ENCODE results near the gene WFDC9. TPM values are rescaled to one million over a fixed set of nuclear protein-coding genes. Genes with fewer than 3 reads are reported as not detected.
"Not testable (repeated sequence)": the region's sequence is repeated elsewhere in the genome, so short reads cannot be mapped to it uniquely, and the experiment has no call there.

WFDC9 gene
- not detected in 2 replicates for total RNA-seq

DNA sequence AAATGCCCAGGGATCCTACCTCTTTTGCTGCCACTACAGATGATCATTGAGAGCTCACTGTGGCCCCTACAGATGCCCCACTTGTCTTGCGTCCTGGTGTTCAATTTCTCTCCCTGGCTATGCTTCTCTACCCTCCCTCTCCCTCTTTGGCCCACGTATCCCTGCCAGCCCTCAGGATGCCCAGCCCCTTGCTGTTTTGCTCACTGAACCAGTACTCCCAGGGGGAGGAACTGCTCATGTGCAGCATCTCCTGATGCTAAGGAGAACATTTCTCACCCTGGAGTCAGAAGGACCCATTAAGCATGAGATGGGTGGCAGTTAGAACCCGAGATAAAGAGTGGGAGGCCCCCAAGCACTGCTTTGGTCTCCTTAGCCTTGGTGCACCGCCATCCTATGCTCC, at the start of gene WFDC9:
Gene WFDC9, minus strand, starts transcription at position 101 of the 400 bp plus-strand sequence. CDS start 21,103 bp downstream, outside the sequence.
- no peaks in the 10 kb centered on the region for H3K27me3 ChIP-seq (ENCODE audit: control insufficient read depth, insufficient read depth, low read length)
- H3K4me3 ChIP-seq (ENCODE audit: low read depth, low read length), result no peak within 1 kb of the TSS
- DNase-seq (ENCODE audit: low read depth), result no peak
- no peaks in the 10 kb centered on the region for H3K36me3 ChIP-seq (ENCODE audit: control insufficient read depth, insufficient read depth, low read length)
- TF ChIP-seq, protein P1, sequence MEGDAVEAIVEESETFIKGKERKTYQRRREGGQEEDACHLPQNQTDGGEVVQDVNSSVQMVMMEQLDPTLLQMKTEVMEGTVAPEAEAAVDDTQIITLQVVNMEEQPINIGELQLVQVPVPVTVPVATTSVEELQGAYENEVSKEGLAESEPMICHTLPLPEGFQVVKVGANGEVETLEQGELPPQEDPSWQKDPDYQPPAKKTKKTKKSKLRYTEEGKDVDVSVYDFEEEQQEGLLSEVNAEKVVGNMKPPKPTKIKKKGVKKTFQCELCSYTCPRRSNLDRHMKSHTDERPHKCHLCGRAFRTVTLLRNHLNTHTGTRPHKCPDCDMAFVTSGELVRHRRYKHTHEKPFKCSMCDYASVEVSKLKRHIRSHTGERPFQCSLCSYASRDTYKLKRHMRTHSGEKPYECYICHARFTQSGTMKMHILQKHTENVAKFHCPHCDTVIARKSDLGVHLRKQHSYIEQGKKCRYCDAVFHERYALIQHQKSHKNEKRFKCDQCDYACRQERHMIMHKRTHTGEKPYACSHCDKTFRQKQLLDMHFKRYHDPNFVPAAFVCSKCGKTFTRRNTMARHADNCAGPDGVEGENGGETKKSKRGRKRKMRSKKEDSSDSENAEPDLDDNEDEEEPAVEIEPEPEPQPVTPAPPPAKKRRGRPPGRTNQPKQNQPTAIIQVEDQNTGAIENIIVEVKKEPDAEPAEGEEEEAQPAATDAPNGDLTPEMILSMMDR (IDR thresholded peaks at IDR 0.05; ENCODE audit: insufficient read depth, low read length, poor library complexity, severe bottlenecking), result no peak

DNA sequence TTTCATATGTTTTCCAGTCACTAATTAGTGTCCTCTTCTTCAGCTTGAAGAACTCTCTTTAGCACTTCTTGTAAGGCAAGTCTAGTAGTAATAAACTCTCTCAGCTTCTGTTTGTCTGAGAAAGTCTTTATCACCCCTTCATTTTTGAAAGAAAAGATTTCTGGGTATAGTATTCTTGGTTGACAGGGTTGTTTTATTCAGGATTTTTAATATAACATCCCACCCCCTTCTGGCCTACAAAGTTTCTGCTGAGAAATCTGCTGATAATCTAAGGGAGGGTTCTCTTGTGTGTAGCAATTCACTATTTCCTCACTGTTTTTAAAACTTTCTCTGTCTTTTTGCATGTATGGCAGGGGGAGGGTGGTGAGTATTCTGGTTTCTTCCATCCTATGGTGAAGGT, 48.6 kb upstream of the WFDC9 start:
- Histone ChIP-seq H3K27me3 (ENCODE audit: control insufficient read depth, insufficient read depth, low read length) (no peaks in the 10 kb centered on the region), H3K4me3 (ENCODE audit: low read depth, low read length) (no peak overlapping the region), H3K36me3 (ENCODE audit: control insufficient read depth, insufficient read depth, low read length) (no peaks in the 10 kb centered on the region)
- TF ChIP-seq, protein P1 (IDR thresholded peaks at IDR 0.05; ENCODE audit: insufficient read depth, low read length, poor library complexity, severe bottlenecking), result no peak
- no peak for DNase-seq (ENCODE audit: low read depth)

DNA sequence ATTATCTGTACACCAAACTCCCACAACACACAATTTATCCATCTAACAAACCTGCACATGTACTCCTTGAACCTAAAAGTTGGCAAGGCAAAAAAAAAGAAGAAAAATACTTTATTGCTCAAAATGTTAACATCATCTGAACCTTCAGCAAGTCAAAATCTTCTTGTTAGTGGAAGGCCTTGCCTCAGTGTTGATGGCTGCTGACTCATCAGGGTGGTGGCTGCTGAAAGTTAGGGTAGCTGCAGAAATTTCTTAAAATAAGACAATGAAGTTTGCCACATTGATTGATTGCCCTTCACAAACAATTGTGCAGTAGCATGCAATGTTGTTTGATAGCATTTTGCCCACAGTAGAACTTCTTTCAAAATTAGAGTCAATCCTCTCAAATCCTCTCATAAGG, 41.7 kb upstream of the WFDC9 start:
- Histone ChIP-seq H3K27me3 (ENCODE audit: control insufficient read depth, insufficient read depth, low read length) (no peaks in the 10 kb centered on the region), H3K4me3 (ENCODE audit: low read depth, low read length) (no peak overlapping the region), H3K36me3 (ENCODE audit: control insufficient read depth, insufficient read depth, low read length) (no peaks in the 10 kb centered on the region)
- DNase-seq (ENCODE audit: low read depth), result no peak
- TF ChIP-seq, protein P1 (IDR thresholded peaks at IDR 0.05; ENCODE audit: insufficient read depth, low read length, poor library complexity, severe bottlenecking), result no peak

DNA sequence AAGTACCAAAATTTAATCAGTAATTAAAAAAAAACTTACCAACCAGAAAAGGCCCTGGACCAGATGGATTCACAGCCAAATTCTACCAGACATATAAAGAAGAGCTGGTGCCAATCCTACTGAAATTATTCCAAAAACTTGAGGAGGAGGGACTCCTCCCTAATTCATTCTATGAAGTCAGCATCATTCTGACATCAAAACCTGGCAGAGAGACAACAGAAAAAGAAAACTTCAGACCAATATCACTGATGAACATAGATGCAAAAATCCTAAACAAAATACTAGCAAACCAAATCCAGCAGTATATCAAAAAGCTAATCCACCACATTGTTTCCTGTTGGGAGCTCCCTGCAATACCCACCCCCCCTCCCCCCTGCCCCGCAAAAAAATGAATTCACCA, 39.1 kb upstream of the WFDC9 start, which contains the start of gene WFDC11:
Gene WFDC11, minus strand, starts transcription at position 101 of the 400 bp plus-strand sequence. CDS start 19,639 bp downstream, outside the sequence.
- no peak within 1 kb of the TSS for H3K4me3 ChIP-seq (ENCODE audit: low read depth, low read length)
- no peak for DNase-seq (ENCODE audit: low read depth)
- H3K36me3 ChIP-seq (ENCODE audit: control insufficient read depth, insufficient read depth, low read length), result no peaks in the 10 kb centered on the region
- TF ChIP-seq, protein P1 (IDR thresholded peaks at IDR 0.05; ENCODE audit: insufficient read depth, low read length, poor library complexity, severe bottlenecking), result no peak
- no peaks in the 10 kb centered on the region for H3K27me3 ChIP-seq (ENCODE audit: control insufficient read depth, insufficient read depth, low read length)

- H3K27me3 ChIP-seq (ENCODE audit: control insufficient read depth, insufficient read depth, low read length); H3K4me3 ChIP-seq (ENCODE audit: low read depth, low read length); DNase-seq (ENCODE audit: low read depth): not testable (repeated sequence)
Measured at GRCh38 chr20:45657038-45657437, 26.0 kb upstream of the WFDC9 start.

GRCh38 chr20:45651726-45652125, 20.6 kb upstream of the WFDC9 start:
- not testable (repeated sequence) for H3K36me3 ChIP-seq (ENCODE audit: control insufficient read depth, insufficient read depth, low read length); DNase-seq (ENCODE audit: low read depth); H3K27me3 ChIP-seq (ENCODE audit: control insufficient read depth, insufficient read depth, low read length); H3K4me3 ChIP-seq (ENCODE audit: low read depth, low read length)

More at GRCh38 chr20:45657038-45657437, 26.0 kb upstream of the WFDC9 start:
- H3K36me3 ChIP-seq (ENCODE audit: control insufficient read depth, insufficient read depth, low read length), result not testable (repeated sequence)

GRCh38 chr20:45649312-45649863, 18.3 kb upstream of the WFDC9 start:
- Histone ChIP-seq H3K4me3 (ENCODE audit: low read depth, low read length) (no peak overlapping the region), H3K36me3 (ENCODE audit: control insufficient read depth, insufficient read depth, low read length) (no peaks in the 10 kb centered on the region), H3K27me3 (ENCODE audit: control insufficient read depth, insufficient read depth, low read length) (no peaks in the 10 kb centered on the region)
- TF ChIP-seq, protein P1 (IDR thresholded peaks at IDR 0.05; ENCODE audit: insufficient read depth, low read length, poor library complexity, severe bottlenecking), result no peak
- no peak for DNase-seq (ENCODE audit: low read depth)

All from kidney epithelial cell (primary cell).